ENCODE results near the gene VPS13C. TPM values are rescaled to one million over a fixed set of nuclear protein-coding genes. Genes with fewer than 3 reads are reported as not detected.
A peak's percentile ranks its signal among the peaks of the same experiment; 100 is the strongest.

VPS13C gene, protein sequence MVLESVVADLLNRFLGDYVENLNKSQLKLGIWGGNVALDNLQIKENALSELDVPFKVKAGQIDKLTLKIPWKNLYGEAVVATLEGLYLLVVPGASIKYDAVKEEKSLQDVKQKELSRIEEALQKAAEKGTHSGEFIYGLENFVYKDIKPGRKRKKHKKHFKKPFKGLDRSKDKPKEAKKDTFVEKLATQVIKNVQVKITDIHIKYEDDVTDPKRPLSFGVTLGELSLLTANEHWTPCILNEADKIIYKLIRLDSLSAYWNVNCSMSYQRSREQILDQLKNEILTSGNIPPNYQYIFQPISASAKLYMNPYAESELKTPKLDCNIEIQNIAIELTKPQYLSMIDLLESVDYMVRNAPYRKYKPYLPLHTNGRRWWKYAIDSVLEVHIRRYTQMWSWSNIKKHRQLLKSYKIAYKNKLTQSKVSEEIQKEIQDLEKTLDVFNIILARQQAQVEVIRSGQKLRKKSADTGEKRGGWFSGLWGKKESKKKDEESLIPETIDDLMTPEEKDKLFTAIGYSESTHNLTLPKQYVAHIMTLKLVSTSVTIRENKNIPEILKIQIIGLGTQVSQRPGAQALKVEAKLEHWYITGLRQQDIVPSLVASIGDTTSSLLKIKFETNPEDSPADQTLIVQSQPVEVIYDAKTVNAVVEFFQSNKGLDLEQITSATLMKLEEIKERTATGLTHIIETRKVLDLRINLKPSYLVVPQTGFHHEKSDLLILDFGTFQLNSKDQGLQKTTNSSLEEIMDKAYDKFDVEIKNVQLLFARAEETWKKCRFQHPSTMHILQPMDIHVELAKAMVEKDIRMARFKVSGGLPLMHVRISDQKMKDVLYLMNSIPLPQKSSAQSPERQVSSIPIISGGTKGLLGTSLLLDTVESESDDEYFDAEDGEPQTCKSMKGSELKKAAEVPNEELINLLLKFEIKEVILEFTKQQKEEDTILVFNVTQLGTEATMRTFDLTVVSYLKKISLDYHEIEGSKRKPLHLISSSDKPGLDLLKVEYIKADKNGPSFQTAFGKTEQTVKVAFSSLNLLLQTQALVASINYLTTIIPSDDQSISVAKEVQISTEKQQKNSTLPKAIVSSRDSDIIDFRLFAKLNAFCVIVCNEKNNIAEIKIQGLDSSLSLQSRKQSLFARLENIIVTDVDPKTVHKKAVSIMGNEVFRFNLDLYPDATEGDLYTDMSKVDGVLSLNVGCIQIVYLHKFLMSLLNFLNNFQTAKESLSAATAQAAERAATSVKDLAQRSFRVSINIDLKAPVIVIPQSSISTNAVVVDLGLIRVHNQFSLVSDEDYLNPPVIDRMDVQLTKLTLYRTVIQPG (N-terminal part only)
- polyA plus RNA-seq: 17.2 TPM

DNA sequence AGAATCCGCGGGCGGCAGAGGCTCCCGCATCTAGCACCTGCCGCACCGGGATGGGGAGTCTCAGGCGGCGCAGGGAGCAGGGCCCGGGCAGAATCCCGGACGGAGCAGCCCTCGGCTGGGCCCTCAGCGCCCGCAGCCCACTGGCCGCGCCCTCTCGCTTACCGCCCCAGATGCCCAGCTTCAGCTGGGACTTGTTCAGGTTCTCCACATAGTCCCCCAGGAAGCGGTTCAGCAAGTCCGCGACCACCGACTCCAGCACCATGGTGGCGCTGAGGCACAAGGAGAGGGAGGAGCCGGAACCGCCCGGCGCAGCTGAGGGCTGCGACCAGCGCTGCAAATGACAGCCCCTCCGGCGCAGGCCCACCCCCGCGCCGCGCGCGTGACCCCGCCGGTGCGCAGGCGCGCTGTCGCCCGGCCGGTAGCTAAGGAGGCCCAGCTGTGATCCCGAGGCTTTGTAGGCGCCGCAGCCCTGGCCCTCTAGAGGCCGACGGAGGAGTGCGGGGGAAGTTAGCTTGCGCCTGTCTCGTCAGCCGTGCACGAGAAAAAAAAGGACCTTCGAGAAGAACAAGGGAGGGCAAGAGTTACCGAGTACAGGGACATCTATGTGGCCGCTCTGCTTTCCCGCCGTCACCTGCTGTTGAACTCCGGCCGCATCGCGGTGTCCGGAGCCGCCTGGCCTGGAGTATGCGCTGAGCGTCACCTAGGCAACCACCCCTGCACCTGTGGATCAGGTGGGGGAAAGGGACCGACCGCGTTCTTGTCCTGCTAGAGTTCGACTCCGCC, at the start of gene VPS13C:
Gene VPS13C, minus strand, starts transcription at position 335 of the 783 bp plus-strand sequence. Its CDS starts 73 bp downstream, at position 262.
- Mint-ChIP-seq H3K4me3 (peak within 1 kb of the TSS; percentile 94 to 99 (median 98)), H3K27ac (peak within 1 kb of the TSS; percentile 88 to 99 (median 96)), H3K4me1 (peaks cover 15 to 26% (median 25%) of the 10 kb centered on the region in 3 donors), H3K36me3 (peaks cover 2% of the 10 kb centered on the region), H3K9me3 (no peaks in the 10 kb centered on the region), H3K27me3 (no peaks in the 10 kb centered on the region)

DNA sequence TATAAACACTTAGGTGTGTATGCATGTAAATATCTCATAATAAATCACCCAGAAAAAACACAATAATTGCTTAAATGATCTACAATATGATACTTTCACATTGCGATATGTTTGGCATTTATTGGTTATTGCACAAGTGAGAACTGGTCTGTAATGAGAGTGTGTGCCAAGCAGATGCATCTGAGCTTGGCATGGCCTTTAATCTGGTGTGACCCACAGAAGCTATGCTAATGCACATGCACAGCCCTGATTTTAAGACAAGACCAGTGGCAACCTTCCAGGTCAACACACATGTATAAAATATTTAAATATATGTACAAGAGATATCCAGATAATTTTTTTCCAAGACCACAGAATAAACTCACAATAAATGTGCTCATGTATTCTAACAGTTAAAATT, 49.2 kb upstream of the VPS13C start:
- Mint-ChIP-seq H3K27me3 (peaks cover 4% of the 10 kb centered on the region), H3K36me3 (no peaks in the 10 kb centered on the region), H3K9me3 (no peaks in the 10 kb centered on the region), H3K4me3 (no peak overlapping the region), H3K27ac (no peak overlapping the region), H3K4me1 (no peaks in the 10 kb centered on the region)

DNA sequence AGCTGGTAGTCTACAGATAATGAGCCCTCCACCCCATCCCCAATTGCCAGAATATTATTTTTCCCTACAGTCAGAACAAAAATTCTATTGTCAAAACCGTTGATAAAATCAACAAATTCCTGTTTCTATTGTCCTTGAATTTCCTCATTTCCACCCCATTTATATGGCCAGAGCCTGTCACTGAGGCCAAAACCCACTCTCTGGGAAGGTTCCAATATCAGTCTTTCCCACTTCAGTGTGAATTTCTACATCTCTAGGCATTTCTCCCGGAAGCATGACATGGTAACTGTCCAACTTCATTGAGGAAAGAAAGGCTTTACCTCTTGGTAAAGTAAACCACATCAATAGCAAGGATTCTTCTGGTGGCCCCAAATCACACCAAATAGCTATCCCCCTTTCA, 48.2 kb upstream of the VPS13C start:
- Mint-ChIP-seq H3K4me3 (no peak overlapping the region), H3K27ac (no peak overlapping the region), H3K4me1 (no peaks in the 10 kb centered on the region), H3K27me3 (peaks cover 4% of the 10 kb centered on the region), H3K9me3 (no peaks in the 10 kb centered on the region), H3K36me3 (no peaks in the 10 kb centered on the region)

DNA sequence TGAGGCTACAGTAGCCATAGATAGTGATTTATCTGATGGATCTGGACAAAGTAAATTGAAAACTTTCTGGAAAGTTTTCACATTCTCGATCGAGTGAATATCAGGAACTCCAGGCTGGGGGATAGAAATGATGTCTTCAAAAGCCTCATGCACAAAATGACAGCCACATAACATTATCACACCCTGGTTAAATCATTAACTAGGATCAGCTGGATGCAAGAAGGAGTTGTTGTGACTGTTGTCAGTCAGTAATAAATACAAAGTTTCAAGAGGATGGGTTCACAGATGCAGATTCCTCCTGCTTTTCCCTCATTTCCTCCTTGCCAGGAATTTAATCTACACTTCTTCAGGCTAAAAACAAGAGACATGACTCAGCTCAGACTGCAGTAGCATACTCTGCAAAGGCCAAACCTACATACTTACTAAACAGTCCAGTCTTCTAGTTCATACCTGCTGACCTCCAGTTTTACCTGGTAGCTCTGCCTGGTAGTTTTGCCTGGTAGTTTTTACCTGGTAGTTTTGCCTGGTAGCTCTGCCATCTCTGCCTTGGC, 47.4 kb upstream of the VPS13C start:
- Mint-ChIP-seq H3K9me3 (no peaks in the 10 kb centered on the region), H3K27me3 (peaks cover 4% of the 10 kb centered on the region)

DNA sequence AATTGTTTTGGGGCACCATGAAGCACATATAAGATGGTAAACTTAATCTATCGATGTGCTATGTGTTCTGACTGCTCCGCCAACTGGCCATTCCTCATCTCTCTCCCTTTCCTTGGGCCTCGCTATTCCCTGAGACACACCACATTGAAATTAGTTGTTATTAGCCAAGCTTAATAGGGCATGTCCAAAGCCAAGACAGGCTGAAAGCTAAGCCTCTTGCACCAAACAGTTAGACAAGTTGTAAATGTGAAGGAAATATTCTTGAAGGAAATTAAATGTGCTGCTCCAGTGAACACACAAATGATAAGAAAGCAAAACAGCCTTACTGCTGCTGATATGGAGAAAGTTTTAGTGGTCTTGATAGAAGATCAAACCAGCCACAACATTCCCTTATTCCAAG, 45.8 kb upstream of the VPS13C start:
- no peak overlapping the region for H3K4me3 Mint-ChIP-seq
- no peaks in the 10 kb centered on the region for H3K9me3 Mint-ChIP-seq
- H3K4me1 Mint-ChIP-seq: no peaks in the 10 kb centered on the region
- peaks cover 4% of the 10 kb centered on the region for H3K36me3 Mint-ChIP-seq
- H3K27ac Mint-ChIP-seq: no peak overlapping the region
- H3K27me3 Mint-ChIP-seq: peaks cover 4% of the 10 kb centered on the region

More for the DNA sequence above, 47.4 kb upstream of the VPS13C start:
- Mint-ChIP-seq H3K36me3 (no peaks in the 10 kb centered on the region), H3K4me3 (no peak overlapping the region), H3K27ac (no peak overlapping the region), H3K4me1 (no peaks in the 10 kb centered on the region)

DNA sequence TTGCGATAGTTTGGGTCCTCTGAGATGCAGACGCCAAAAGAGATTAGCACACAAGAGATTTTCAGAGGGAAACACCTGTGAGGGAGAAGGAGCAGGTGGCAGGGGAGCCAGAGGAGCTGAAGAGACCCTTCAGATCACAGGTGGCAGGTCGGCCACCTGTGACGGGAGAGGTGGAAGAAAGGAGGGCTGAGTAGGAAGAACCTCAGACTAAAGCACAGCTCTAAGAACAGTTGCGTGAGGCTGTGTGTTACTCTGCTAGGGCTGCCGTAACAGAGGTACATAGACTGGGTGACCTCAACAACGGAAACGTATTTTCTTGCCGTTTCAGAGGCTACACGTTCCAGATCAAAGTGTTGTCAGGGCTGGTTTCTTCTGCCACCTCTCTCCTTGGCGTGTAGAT, 45.0 kb upstream of the VPS13C start:
- H3K27me3 Mint-ChIP-seq: peaks cover 4% of the 10 kb centered on the region
- H3K27ac Mint-ChIP-seq: peak overlapping the region in 1 of 3 donors; percentile 26
- no peaks in the 10 kb centered on the region for H3K4me1 Mint-ChIP-seq
- no peak overlapping the region for H3K4me3 Mint-ChIP-seq
- peaks cover 4% of the 10 kb centered on the region for H3K36me3 Mint-ChIP-seq
- H3K9me3 Mint-ChIP-seq: no peaks in the 10 kb centered on the region

DNA sequence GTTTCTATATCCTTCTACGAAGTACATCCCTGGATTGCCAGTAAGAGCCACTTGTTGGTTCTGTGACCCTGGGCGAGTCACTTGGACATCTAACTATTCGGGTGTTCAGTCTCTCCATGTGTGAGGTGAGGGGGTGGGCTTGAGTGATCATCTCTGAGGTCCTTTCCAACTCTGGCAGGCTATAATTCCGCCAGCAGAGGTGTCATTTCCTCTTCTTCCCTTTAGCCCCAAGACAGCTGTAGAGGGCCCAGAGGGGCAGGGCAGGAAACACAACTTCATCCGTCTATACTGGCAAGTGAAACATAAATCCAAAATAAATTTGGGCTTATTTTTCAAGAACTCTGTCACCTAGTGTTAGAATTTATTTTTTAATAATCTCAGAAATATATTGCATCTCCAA, 44.6 kb upstream of the VPS13C start:
- Mint-ChIP-seq H3K27me3 (peaks cover 1% of the 10 kb centered on the region), H3K4me1 (no peaks in the 10 kb centered on the region), H3K9me3 (peaks cover 0 to 1% (median 0%) of the 10 kb centered on the region in 3 donors), H3K36me3 (peaks cover 4% of the 10 kb centered on the region), H3K4me3 (no peak overlapping the region), H3K27ac (peak overlapping the region in 1 of 3 donors; percentile 26)

DNA sequence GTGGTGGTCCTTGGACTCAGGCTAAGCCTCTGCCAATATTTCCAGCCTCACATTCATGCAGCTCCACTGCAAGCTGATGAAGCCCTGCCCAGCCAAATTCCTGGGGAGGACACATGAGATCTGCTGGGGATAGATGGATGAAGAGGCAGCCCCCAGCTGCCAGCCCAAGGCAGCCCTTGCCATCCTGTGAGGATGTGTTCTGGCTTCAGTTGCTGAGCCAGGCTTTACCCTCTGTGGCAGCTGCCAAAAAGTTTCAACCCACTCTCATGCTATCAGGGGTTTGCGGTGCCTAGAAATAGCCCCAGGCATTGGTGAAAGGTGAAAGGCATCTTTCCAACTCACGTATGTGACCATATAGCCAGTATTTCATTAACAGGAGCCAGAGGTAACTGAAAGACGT, 44.2 kb upstream of the VPS13C start:
- Mint-ChIP-seq H3K9me3 (peaks cover 0 to 1% (median 0%) of the 10 kb centered on the region in 3 donors), H3K4me1 (no peaks in the 10 kb centered on the region), H3K4me3 (no peak overlapping the region), H3K27ac (no peak overlapping the region), H3K36me3 (peaks cover 4% of the 10 kb centered on the region), H3K27me3 (peaks cover 5% of the 10 kb centered on the region)

DNA sequence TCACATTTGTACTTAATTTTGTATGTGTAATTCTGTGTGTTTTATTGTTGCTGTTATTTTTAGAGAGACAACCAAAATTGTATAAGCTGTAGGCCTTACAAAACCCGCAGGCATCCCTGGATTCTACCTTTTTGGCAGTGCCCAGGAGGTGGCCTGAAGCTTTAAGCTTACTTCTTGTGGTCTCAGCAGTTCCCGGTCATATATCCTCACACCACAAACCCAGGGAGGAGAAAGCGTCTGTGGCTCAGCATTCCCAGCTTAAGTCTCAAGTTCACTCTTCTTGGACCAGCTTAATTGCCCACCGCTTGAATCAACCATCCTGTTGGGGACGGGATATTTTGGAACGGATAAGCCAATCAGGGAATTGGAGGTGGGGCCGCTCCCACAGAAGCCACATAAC, 43.2 kb upstream of the VPS13C start:
- Mint-ChIP-seq H3K27ac (peak overlapping the region in 1 of 3 donors; percentile 54), H3K9me3 (peaks cover 0 to 1% (median 0%) of the 10 kb centered on the region in 3 donors), H3K27me3 (peaks cover 9% of the 10 kb centered on the region), H3K36me3 (peaks cover 4% of the 10 kb centered on the region), H3K4me1 (no peaks in the 10 kb centered on the region), H3K4me3 (no peak overlapping the region)

DNA sequence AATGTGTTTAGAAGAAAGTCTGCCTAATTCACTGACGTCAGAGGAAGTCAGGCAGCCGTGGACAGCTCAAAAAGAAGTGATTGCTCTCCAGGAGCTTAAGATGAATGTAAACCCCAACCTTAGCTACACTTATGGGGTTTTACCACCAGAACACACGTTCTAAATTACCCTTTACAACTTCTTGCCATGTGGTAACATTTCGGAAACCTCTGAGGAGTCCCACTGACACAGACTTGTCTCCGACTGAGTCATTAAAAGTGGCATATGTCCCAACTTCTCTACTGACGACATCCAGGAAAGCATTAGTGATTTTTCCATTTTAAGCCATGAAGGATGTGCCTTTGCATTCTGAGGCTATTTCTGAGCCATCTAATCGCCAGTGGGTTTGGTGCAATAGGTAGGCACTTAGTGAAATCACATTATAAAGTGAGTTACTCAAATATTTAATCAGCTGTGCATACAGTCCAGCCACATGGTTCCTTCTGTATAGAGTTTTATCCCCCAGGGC, 38.9 kb upstream of the VPS13C start:
- Mint-ChIP-seq H3K36me3 (peaks cover 4% of the 10 kb centered on the region), H3K4me3 (no peak overlapping the region), H3K4me1 (no peaks in the 10 kb centered on the region), H3K9me3 (peaks cover 0 to 1% (median 0%) of the 10 kb centered on the region in 3 donors), H3K27ac (no peak overlapping the region), H3K27me3 (peaks cover 11% of the 10 kb centered on the region)

DNA sequence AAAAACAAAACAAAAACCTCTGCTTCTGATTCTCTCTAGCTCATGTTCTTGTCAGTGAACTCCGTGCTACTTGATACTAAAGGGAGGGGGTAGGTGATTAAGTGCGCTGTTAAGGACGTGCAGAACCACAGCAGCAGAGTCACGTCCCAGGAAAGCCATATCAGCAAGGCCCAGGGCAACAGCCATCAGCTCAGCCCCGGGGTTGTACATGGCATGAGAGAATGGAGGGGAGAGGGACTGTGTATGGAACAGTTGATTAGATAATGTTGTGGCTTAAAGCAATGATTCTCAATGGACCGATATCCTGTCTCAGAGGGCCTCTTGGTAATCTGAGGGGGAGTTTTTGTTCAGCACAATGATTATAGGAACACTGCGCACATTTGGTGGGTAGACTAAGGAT, 34.1 kb upstream of the VPS13C start:
- Mint-ChIP-seq H3K27ac (no peak overlapping the region), H3K36me3 (no peaks in the 10 kb centered on the region), H3K4me1 (no peaks in the 10 kb centered on the region), H3K4me3 (no peak overlapping the region), H3K9me3 (peaks cover 0 to 1% (median 0%) of the 10 kb centered on the region in 3 donors), H3K27me3 (peaks cover 7% of the 10 kb centered on the region)

DNA sequence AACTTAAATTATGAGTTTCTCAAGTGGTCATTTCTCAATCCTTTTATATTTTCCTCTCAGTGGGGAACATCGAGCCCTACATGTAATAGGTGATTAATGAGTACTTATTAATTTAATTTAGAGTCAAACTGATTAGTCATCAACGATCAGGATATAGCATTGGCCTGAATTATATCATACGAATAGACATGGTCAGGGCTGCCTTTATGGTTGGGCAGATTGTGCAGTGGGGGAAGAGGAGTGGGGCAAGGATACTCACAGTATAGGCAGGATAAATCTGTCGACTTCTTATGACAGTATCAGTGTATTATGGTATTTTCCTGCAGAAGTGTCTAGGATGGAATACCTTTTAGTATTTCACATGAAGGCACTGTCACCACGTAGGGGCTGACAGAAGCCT, 33.6 kb upstream of the VPS13C start:
- H3K4me3 Mint-ChIP-seq: no peak overlapping the region

DNA sequence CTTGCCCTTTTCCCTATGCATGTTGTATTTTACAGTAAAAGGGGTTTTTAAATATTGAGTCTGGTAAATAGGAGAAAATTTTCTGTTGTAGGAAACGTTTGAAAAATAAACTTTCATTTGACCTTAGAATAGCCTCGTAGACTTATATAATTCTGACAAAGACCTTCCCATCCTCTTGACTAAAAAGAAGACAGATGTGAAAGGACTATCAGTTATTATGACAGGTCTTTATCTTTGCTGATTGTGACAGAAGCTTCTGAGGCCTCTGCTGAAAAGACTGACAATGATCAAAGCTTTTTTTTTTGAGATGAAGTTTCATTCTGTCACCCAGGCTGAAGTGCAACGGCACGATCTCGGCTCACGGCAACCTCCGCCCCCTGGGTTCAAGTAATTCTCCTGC, 30.7 kb upstream of the VPS13C start:
- H3K4me1 Mint-ChIP-seq: no peaks in the 10 kb centered on the region
- H3K4me3 Mint-ChIP-seq: no peak overlapping the region
- H3K27ac Mint-ChIP-seq: no peak overlapping the region
- H3K36me3 Mint-ChIP-seq: no peaks in the 10 kb centered on the region
- no peaks in the 10 kb centered on the region for H3K27me3 Mint-ChIP-seq
- H3K9me3 Mint-ChIP-seq: peaks cover 0 to 1% (median 0%) of the 10 kb centered on the region in 3 donors

More for the DNA sequence above, 33.6 kb upstream of the VPS13C start:
- H3K27ac Mint-ChIP-seq: no peak overlapping the region
- H3K4me1 Mint-ChIP-seq: no peaks in the 10 kb centered on the region
- no peaks in the 10 kb centered on the region for H3K36me3 Mint-ChIP-seq
- H3K27me3 Mint-ChIP-seq: peaks cover 3% of the 10 kb centered on the region
- peaks cover 0 to 1% (median 0%) of the 10 kb centered on the region in 3 donors for H3K9me3 Mint-ChIP-seq

Measured in IgD-negative memory B cell (primary cell).